GM19397 (cell line): ENCODE measurements around the gene SPTLC3.

Experiments used
- ATAC-seq: cut with Tn5 transposase; IDR thresholded peaks from one replicate; pipeline ENCODE4 v1.9.1; 2021; ENCODE audit warnings: mild to moderate bottlenecking, moderate library complexity; ENCODE audit not compliant: unreplicated experiment

SPTLC3 gene

GRCh38 chr20:13174402-13174801, 165.6 kb downstream of the SPTLC3 start:
- ATAC-seq = no peak

DNA sequence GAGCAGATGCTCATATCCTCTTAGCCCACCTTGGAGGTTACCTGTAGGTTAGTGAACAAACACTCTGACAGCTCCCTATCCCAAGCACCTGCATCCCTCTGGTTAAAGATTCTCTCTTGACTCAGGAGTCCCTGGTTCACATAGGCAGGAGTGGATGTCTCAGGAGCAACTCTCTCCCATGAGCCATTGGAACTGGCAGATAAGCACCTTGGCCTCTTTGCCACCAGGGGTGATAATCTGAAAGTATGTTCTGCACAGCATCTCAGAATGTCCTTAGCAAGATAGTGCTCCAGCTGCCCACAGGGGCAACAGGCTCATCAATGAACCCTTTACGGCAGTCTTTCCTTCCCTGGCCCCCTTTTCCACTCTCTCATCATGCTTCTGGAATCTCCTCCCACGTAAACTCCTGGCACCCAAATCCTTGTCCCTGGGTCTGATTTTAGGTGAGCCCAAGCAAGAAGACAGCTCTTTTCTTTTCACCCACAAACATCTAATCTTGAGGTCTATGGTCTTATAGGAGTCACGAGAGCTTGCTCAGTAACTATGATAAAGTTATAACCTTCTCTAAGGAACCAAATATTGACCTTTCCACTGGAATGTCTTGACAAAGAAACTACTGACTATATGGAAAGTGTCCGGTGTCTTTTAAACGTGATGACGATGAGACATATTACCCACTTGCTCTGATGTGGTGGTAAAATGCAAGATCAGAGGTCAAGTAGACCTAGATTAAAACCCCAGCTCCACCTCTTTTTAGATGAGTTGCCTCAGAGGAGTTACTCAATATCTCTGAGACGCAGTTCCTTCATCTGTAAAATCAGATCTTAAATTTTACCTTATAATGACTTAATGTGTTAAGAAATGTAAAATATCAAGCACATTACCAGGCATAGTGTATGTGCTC, 172.5 kb downstream of the SPTLC3 start:
- no peak for ATAC-seq

- no peak for ATAC-seq
Measured at GRCh38 chr20:13183005-13183404, 174.2 kb downstream of the SPTLC3 start.

- ATAC-seq = no peak
Measured at GRCh38 chr20:13186043-13186774, 177.4 kb downstream of the SPTLC3 start.

GRCh38 chr20:13187899-13188298, 179.1 kb downstream of the SPTLC3 start:
- ATAC-seq = no peak

DNA sequence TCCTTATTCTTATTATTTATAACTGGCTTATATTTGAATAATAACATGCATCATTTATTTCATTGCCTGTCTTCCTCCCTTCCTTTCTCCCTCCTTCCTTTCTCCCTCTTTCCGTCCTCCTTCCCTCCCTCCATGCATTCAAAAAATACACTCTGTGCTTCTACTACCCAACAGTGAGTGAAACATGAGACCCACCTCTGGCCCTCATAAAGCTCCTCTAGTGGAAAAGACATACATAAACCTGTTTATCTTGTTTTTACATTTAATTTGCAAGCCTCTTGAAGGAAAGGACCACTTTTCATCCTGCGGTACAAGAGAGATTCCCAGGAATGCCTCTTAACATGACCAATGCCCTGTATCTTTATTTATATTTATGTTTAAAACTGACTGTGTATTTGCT, 190.5 kb downstream of the SPTLC3 start:
- ATAC-seq = no peak

DNA sequence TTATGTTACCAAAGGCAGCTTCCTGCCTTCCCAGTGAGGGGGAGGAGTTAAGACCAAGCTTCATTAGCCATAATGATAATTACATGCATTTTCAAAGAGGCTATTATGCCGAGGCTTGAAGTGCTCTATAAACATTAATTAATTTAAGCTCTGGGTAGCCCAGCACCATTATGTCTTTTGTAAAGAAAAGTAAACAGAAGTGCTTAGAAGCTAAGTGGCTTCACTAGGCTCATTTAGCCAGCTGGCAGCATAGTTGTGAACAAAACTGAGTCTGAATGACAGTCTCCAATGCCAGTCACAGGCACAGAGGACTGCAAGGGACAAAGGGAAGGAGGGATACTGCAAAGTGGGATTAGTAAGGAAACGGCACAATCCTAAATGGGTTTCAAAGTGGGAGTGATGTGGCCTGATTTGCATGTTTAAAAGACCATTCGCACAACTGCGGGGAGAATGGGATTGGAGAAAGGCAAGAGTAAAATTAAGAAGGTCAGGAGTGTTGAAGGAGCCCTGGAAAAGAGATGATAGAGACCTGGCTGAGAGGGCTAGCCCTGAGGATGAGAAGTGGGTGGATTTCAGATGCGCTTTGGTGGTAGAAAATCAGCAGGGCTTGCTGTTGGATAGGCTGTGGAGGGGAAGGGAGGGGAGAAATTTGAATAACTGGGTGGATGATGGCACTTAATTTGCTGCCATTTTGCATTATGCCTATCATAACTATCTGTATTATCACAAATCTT, 192.2 kb downstream of the SPTLC3 start:
- ATAC-seq = no peak

- no peak for ATAC-seq
Measured at GRCh38 chr20:13202565-13202964, 193.8 kb downstream of the SPTLC3 start.

GRCh38 chr20:13205425-13205824, 196.7 kb downstream of the SPTLC3 start:
- ATAC-seq = no peak

DNA sequence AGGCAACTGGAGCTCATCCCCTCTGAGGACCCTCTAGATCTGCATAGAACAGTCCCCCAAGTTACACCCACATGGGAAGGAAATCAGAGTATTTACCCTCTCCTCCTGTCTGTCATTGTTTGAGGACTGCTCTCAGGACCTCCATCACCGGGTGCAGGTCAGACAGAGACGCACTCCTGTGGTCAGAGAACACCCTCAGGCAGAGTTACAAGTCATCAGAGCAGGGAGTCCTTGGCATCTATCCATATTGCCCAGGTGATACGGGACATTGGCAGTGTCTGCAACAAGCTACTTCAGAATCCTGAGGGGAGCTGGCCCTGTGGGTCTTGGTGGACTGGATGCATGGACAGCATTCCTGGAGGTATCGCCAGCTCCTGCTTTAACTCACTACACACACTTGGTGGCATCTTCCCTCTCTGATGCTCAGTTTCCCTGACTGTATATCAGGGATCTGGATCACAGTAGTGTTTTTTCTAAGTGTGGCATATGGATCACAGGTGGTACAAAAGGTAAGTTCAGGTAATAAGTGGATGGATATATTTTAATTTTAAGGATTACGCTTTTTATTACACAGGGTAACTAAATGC, 197.2 kb downstream of the SPTLC3 start:
- no peak for ATAC-seq

DNA sequence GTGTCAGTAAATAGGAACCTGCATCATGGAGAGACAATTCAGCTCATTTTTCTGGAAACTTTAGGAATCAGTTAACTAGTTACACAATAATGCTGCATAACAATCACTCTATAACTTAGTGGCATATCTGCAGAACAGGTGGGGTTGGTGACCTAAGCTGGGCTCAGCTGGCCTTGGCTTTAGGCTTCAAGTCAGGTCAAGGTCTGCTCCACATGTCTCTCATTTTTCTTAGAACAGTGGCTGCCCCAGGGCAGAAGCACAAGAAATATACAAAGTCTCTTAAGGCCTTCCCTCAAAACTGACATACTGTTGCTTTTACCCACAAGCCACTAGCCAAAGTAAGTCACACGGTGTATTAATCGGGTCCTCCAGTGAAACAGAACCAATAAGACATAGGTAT, 198.2 kb downstream of the SPTLC3 start:
- no peak for ATAC-seq

- no peak for ATAC-seq
Measured at GRCh38 chr20:13211956-13212618, 203.3 kb downstream of the SPTLC3 start.

GRCh38 chr20:13212750-13213149, 204.0 kb downstream of the SPTLC3 start:
- ATAC-seq = no peak

GRCh38 chr20:13213335-13213734, 204.6 kb downstream of the SPTLC3 start:
- no peak for ATAC-seq

DNA sequence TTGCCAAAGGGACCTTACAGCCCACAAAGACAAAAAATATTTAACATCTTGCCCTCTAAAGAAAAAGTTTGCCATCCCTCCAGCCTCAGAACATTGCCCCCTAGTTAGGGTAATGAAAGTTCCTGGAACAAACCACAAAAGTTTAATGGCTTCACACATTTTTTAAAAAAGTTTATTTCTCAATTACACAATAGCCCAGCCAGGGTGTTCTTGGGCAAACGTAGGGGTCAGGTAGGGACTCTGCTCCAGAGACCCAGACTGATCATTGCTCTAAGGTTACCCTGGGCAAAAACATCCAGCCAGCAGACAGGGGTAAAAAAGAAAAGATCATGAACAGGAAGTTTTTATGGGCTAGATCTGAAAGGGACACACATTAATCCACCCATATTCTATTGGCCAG, 207.8 kb downstream of the SPTLC3 start:
- ATAC-seq = no peak
